ENCODE data around the gene CBFA2T2.
"Not testable (repeated sequence)": the region's sequence is repeated elsewhere in the genome, so short reads cannot be mapped to it uniquely, and the experiment has no call there.

Gene CBFA2T2

DNA sequence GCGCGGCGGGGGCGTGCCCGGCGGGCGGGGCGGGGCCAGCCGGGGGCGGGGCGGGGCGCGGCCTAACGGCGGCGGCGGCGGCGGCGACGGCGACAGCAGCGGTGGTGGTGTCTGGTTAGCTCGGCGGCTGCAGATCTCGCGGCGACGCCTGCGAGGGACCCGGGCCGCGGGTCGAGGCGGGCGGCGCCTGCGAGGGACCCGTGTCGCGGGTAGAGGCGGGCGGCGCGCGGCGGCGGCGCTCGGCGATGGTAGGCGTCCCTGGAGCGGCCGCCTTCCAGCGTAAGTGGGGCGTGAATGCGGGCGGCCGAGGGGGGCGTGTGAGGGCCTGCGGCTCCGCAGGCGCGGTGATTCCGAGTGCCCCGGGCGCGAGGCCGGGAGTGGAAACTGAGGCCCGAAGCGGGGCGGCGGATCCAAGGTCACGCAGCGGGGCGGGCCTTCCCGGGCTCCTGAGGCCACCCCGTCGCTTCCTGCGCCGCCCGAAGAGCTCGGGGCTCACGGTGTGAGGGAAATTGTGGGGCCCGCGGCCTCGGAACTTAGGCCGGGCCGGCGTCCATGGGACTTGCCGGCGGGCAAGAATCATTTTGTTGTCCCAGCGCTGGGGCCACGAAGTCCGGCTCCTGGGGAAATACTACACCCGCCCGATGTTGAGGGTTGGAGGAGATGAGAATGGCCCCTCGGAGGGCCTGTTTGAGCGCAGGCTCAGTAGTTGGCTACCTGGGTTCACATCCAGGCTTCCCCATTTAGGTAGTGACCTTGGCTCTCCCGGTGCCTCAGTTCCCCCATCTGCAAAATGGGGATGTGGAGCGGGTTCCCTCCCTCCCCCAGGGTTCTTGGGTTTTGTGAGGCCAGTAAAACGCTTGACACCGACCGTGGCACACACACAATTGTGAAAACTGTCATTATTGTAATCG is at the start of gene CBFA2T2:
CBFA2T2 (plus strand) TSS at position 74 of the 911 bp plus-strand sequence; CDS start at position 246, 172 bp downstream.
- Mint-ChIP-seq H3K27me3 (ENCODE audit: low read depth) (no peaks in the 10 kb centered on the region), H3K9me3 (no peaks in the 10 kb centered on the region), H3K4me3 (peak within 1 kb of the TSS; percentile 87), H3K4me1 (ENCODE audit: low read depth) (peaks cover 6% of the 10 kb centered on the region), H3K36me3 (ENCODE audit: low read depth) (no peaks in the 10 kb centered on the region), H3K27ac (peak within 1 kb of the TSS; percentile 80)

DNA sequence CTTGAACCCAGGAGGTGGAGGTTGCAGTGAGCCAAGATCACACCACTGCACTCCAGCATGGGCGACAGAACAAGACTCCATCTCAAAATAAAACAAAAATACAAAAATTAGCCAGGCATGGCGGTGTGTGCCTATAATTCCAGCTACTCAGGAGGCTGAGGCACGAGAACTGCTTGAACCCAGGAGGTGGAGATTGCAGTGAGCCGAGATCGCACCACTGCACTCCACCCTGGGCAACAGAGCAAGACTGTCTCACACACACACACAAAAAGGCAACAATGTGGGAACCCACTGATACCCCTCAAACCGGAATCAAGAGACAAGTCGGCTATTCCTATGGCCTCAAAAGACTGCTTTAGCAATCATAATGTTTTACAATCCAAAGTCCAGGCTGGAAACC is 49.3 kb upstream of the CBFA2T2 start:
- not testable (repeated sequence) for H3K4me3 Mint-ChIP-seq; H3K27ac Mint-ChIP-seq; H3K36me3 Mint-ChIP-seq (ENCODE audit: low read depth); H3K9me3 Mint-ChIP-seq
- Mint-ChIP-seq H3K27me3 (ENCODE audit: low read depth) (peaks cover 20% of the 10 kb centered on the region), H3K4me1 (ENCODE audit: low read depth) (peaks cover 14% of the 10 kb centered on the region)

DNA sequence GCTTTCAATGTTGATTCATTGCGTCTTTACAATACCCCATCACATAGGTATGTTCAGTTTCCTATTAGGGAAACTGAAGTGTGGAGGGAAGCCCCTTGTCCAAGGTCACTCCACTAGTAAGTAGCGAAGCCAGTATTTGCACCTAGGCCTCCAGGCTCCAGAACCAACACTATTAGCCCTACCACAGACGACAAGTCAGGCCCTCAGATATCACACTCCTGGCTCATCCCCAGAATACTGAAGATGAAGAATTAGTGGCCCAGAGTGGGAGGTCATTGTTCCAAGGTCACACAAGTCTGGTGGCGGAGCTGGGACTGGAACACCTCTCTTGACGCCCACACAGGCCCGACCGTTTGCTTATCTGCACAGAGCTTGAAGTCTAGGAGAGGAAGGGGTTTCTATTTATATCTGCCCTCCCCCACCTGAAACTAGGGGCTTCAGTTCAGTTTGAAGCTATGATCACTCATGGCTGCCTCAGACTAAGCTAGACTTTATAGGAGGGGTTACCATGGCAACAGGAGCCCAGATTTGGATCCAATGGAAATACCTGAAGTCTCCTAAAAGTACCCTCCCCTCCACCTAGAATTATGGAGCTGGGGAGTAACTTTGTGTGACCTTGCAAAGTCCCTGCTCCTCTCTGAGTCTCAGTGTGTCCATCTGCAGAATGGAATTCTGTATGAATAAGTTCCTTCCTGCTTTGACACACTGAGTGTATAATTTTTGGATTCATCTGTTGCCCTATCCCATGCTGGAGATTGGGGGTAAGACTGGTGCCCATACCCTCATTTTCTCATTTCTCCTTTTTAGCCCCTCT is 48.5 kb upstream of the CBFA2T2 start:
- Mint-ChIP-seq H3K9me3 (no peaks in the 10 kb centered on the region), H3K36me3 (ENCODE audit: low read depth) (no peaks in the 10 kb centered on the region), H3K27ac (no peak overlapping the region), H3K27me3 (ENCODE audit: low read depth) (peaks cover 26% of the 10 kb centered on the region), H3K4me3 (no peak overlapping the region), H3K4me1 (ENCODE audit: low read depth) (peaks cover 17% of the 10 kb centered on the region)

DNA sequence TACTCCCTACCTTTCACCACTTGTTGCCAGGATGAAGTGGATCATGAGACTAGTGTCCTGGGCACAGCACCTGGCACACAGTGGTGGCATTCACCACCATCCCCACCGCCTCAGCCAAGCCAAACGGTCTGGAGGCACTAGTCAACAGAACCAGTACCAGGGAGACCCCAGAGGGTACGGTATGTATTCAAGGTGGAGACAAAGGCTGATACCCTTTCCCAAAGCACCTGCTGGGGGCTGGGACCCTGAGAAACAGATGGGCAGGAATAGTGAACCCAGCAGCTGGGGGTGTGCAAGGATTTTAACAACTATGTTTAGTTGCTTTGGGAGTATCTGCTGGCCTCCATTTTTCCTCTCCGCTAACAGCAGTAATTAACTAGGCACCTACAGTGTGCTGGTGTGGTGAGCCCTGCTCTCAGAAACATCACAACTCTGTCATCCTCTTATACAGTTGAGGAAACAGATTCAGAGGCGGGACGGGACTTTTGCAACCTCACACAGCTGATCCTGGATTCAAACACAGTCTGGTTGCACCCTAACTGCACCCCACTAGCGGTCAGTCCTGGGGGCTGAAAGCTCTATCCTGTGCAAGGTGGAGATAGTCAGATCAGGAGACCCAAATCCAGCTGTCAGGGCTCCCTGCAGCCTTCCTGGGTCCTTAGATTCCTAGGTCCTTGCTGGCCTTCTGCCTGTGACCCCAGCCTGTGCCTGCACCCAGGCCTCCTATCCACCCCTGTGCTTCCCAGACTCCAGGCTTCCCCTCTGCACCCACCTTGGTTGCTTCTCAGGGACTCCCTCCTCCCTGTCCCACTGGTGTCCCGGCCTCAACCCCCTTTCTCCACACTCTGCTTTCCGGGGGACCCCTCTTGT is 47.5 kb upstream of the CBFA2T2 start:
- H3K9me3 Mint-ChIP-seq: no peaks in the 10 kb centered on the region
- H3K4me1 Mint-ChIP-seq (ENCODE audit: low read depth): peaks cover 18% of the 10 kb centered on the region
- no peaks in the 10 kb centered on the region for H3K36me3 Mint-ChIP-seq (ENCODE audit: low read depth)
- peaks cover 27% of the 10 kb centered on the region for H3K27me3 Mint-ChIP-seq (ENCODE audit: low read depth)
- H3K4me3 Mint-ChIP-seq: peak overlapping the region; percentile 77
- no peak overlapping the region for H3K27ac Mint-ChIP-seq

DNA sequence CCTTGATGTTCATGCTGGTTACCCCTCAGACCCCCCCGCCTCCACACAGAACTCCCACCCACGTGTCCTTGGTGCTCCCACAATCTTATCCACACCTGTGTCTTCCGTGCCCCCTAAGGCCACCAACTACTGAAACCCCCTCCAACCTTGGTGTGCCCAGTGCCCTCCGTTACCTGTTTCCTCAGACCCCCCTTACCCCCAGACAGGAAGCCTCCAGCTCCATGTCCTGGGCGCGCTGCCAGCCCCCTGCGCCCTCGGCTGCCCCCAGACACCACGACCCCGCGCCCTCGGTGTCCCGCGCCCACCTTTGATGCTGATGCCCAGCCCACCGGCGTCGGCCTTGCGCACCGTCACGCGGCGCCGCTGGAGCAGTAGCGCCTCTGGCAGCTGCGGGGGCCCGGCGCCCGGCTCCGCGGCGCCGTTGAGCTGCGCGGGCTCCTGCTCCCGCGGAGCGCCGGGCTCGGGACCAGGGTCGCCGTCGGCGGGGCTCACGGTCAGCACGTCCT is 46.8 kb upstream of the CBFA2T2 start:
- Mint-ChIP-seq H3K4me3 (peak overlapping the region; percentile 77), H3K4me1 (ENCODE audit: low read depth) (peaks cover 18% of the 10 kb centered on the region), H3K27ac (no peak overlapping the region), H3K36me3 (ENCODE audit: low read depth) (no peaks in the 10 kb centered on the region), H3K9me3 (no peaks in the 10 kb centered on the region), H3K27me3 (ENCODE audit: low read depth) (peaks cover 27% of the 10 kb centered on the region)

DNA sequence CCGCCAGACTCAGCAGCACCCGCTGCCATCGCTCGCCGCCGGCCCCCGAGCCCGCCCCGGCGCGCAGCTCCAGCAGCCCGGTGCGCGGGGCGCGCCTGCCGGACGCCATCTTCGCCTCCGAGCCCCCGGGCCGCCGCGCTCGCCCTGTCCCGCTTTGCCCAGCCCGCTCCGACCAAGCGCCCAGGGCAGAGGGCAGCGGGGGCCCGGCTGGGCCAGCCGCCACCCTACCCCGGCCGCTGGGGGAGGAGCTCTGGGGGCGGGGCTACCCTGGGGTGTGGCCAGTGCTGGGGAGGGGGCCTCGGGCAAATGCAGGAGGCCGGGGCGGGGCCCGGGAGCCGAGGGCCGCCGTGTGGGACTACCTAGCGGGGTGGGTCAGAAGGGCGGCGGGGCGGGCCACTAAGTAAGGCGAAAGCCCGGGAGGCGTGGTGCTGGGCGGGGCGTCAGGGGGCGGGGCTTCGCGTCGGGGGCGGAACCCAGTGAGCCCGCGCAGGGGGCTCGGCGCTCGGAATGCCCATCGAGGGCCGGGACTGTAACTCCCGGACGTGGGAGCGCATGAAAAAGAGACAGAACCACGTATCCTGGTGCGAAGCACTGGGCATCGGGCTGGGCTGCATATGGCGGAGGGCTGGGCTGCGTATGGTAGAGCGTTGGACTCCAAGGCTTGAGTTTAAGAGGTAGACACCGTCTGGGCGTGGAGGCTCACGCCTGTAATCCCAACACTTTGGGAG is 46.2 kb upstream of the CBFA2T2 start, which contains the start of gene SNTA1:
SNTA1 (minus strand) TSS at position 252 of the 728 bp plus-strand sequence; CDS start at position 109, 143 bp downstream.
- Mint-ChIP-seq H3K27ac (peak within 1 kb of the TSS; percentile 84), H3K4me1 (ENCODE audit: low read depth) (peaks cover 18% of the 10 kb centered on the region), H3K4me3 (peak within 1 kb of the TSS; percentile 91), H3K36me3 (ENCODE audit: low read depth) (no peaks in the 10 kb centered on the region), H3K9me3 (no peaks in the 10 kb centered on the region), H3K27me3 (ENCODE audit: low read depth) (peaks cover 27% of the 10 kb centered on the region)

DNA sequence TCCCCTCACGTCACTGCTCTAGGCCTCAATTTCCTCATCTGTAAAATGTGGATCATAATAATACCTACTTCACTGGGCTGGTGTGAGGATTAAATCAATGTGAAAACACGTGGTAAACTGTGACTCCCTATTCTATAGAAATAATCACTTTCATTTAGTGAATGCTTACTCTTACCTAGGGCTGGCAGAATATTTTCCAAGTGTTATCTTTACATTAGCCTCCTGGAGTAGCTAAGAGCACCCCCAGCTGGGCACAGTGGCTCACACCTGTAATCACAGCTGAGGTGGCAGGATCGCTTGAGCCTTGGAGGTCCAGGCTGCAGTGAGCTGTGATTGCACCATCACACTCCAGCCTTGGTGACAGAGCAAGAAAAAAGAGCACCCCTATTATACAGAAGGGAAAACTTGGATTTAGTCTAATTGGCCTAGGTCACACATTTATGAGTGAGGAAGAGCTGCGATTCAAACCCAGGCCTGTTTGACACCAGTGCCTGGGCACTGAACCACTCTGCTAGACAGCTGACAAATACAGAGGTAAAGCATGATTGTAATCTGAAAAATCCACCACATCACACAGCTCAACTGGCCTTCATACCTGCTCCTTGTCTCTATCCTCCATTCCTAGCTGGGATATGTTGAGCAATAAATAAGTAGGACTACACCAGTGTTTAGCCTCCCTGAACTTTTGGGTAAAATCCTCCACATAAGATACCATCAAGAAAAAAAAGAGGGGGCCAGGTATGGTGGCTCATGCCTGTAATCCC is 44.9 kb upstream of the CBFA2T2 start:
- Mint-ChIP-seq H3K27ac (peak overlapping the region; percentile 84), H3K27me3 (ENCODE audit: low read depth) (peaks cover 27% of the 10 kb centered on the region), H3K9me3 (no peaks in the 10 kb centered on the region), H3K36me3 (ENCODE audit: low read depth) (no peaks in the 10 kb centered on the region), H3K4me3 (peak overlapping the region; percentile 91), H3K4me1 (ENCODE audit: low read depth) (peaks cover 18% of the 10 kb centered on the region)

DNA sequence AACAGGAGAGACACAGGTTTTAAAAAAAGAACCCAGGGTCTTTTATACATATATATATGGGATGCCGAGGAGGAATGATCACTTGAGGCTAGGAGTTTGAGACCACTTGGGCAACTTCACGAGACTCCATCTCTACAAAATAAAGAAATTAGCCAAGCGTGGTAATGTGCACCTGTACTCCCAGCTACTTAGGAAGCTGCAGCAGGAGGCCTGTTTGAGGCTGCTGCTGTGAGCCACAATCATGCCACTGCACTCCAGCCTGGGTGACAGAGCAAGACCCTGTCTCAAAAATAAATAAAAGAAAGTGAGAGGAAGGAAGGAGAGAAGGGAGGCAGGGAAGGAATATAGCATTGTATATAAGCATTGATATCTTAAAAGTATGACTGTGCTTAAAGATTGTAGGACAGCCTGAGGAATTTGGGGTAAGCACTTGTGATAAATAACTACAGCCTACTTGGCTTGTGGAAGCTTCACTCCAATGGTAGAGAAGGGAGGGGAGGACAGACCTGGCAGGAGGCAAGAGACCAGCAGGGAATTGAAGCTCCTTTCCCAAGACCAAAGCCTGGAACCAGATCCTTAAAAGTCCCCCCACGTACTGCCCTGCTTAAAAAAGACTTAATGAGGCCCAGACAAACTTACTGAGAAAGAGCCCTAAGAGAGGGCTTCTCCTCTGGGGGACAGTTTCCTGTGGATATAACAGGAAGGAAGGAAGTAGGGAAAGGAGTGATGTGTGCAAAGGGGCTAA is 43.8 kb upstream of the CBFA2T2 start:
- no peak overlapping the region for H3K4me3 Mint-ChIP-seq
- no peaks in the 10 kb centered on the region for H3K36me3 Mint-ChIP-seq (ENCODE audit: low read depth)
- no peak overlapping the region for H3K27ac Mint-ChIP-seq
- peaks cover 18% of the 10 kb centered on the region for H3K4me1 Mint-ChIP-seq (ENCODE audit: low read depth)
- H3K9me3 Mint-ChIP-seq: no peaks in the 10 kb centered on the region
- peaks cover 26% of the 10 kb centered on the region for H3K27me3 Mint-ChIP-seq (ENCODE audit: low read depth)

DNA sequence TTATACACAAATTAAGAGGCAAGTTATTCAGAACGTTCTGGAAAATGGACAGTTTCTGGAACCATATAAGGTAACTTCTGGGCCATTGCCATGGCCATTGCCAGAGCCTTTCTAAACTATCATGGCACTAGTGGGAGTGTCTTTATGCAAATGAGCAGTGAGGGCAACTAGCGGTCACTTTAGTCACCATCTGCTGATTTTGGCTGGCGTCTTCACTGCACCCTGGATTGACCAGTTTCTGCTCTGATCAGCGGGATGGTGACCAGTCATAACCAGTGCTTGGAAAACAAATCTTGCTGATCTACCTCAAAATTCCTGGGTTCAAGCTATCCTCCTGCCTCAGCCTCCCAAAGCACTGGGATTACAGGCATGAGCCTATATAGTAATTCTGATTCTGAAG is 39.0 kb upstream of the CBFA2T2 start:
- H3K27me3 Mint-ChIP-seq (ENCODE audit: low read depth): peaks cover 6% of the 10 kb centered on the region
- no peak overlapping the region for H3K27ac Mint-ChIP-seq
- H3K36me3 Mint-ChIP-seq (ENCODE audit: low read depth): no peaks in the 10 kb centered on the region
- H3K4me1 Mint-ChIP-seq (ENCODE audit: low read depth): peaks cover 4% of the 10 kb centered on the region
- no peak overlapping the region for H3K4me3 Mint-ChIP-seq
- H3K9me3 Mint-ChIP-seq: no peaks in the 10 kb centered on the region

DNA sequence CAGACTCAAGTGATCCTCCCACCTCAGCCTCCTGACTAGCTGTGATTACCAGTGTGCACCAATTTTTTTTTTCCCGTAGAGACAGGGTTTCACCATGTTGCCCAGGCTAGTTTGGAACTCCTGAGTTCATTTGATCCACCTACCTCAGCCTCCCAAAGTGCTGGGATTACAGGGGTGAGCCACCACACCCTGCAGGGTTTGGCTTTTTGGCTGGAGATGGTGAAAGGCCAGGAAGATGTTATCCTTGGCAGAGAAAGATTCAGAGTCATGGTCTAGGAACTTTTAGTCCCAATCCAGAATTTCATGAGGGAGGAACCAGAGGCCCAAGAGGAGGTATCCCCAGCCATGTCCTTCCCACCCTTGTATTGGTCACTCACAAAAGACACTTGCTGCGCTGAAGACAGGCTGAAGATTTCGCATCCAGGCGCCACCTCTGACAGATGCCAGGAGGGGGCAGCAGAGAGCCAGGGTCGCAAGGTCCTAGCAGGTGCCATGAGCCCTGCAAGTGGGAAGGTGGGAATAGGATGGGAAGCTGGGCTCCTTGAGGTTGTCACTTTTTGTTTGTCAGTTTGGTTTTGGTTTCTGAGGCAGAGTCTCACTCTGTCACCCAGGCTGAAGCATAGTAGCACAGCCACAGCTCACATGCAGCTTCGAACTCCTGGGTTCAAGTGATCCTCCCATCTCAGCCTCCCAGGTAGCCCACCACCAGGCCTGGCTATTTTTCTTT is 32.8 kb upstream of the CBFA2T2 start:
- H3K27me3 Mint-ChIP-seq (ENCODE audit: low read depth); H3K36me3 Mint-ChIP-seq (ENCODE audit: low read depth); H3K9me3 Mint-ChIP-seq; H3K27ac Mint-ChIP-seq; H3K4me1 Mint-ChIP-seq (ENCODE audit: low read depth); H3K4me3 Mint-ChIP-seq: not testable (repeated sequence)

DNA sequence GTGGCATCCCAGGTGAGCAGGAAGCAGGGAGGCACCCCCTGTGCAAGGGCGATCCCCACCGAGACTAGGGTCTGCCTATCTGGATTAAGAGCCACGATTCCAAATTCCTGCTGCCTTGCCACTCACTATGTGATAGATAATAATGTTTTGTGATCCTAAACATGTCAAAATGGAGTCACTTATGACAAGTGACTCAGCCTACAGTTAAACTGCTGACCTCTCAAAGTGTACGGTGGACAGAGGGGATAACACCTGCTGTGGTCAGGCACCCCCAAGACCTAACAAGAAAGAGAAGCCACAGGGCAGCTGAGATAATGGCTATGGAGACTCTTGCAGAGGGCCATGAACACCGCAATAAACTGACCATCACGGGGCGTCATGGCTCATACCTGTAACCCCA is 30.3 kb upstream of the CBFA2T2 start:
- peaks cover 9% of the 10 kb centered on the region for H3K4me1 Mint-ChIP-seq (ENCODE audit: low read depth)
- H3K36me3 Mint-ChIP-seq (ENCODE audit: low read depth): no peaks in the 10 kb centered on the region
- H3K9me3 Mint-ChIP-seq: no peaks in the 10 kb centered on the region
- H3K27me3 Mint-ChIP-seq (ENCODE audit: low read depth): no peaks in the 10 kb centered on the region
- H3K4me3 Mint-ChIP-seq: no peak overlapping the region
- H3K27ac Mint-ChIP-seq: no peak overlapping the region

DNA sequence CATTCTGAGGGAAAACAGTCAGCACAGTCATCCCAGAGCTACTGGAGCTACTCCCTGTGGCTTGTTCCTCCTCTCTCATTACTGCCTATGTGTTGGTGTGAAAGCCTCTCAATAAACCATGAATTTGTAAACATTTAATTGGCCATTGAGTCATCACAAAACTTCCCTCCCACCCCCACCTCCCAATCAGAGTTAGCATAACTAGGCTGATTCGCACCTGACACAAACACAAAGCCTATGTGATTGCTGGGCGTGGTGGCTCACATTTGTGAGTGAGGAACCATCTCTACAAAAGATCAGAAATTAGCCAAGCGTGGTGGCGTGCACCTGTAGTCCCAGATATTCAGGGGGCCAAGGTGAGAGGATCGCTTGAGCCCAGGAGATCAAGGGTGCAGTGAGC is 29.2 kb upstream of the CBFA2T2 start:
- Mint-ChIP-seq H3K9me3 (no peaks in the 10 kb centered on the region), H3K27ac (no peak overlapping the region), H3K36me3 (ENCODE audit: low read depth) (no peaks in the 10 kb centered on the region), H3K4me3 (no peak overlapping the region), H3K27me3 (ENCODE audit: low read depth) (no peaks in the 10 kb centered on the region), H3K4me1 (ENCODE audit: low read depth) (peaks cover 9% of the 10 kb centered on the region)

Measured in T-helper 1 cell treated with Interleukin-12 subunit alpha and Interleukin-12 subunit beta and Interleukin-4 antibody, amounts not matched to agents 30 μg/mL and 1 μg/mL, for 36 hours (primary cell).